ENCODE measurements around the gene BTBD16. TPM values are rescaled to one million over a fixed set of nuclear protein-coding genes. Genes with fewer than 3 reads are reported as not detected.
A peak's percentile ranks its signal among the peaks of the same experiment; 100 is the strongest.

Gene BTBD16
- total and polyA plus RNA-seq, 2 of the 4 experiments (the other 2 are of a cell fraction), result not detected

- no peak overlapping the region for H3K27ac ChIP-seq (ENCODE audit: insufficient read depth, low read length)
- ATAC-seq (ENCODE audit: low read depth) (peak; percentile 38), DNase-seq (peak; percentile 45)
- no peak overlapping the region for H2BK5ac ChIP-seq (ENCODE audit: low read depth, low read length, poor library complexity, severe bottlenecking)
- H4K8ac ChIP-seq (ENCODE audit: low read depth in 2 of 2, low read length in 2 of 2), result no peak overlapping the region
- H3K4ac ChIP-seq (ENCODE audit: low read depth, low read length), result no peak overlapping the region
- H3K4me1 ChIP-seq (ENCODE audit: control insufficient read depth, insufficient read depth, low read length), result peaks cover 12% of the 10 kb centered on the region
- ChIA-PET POLR2A (ENCODE audit: unreplicated experiment) (interaction anchor here (0.6 kb wide), 1 partner anchor 170 kb away, joined by 4 read pairs; no protein-coding TSS in a partner anchor), CTCF (interaction anchor here (0.6 kb wide), 1 partner anchor 60 kb away, joined by 3 read pairs; no protein-coding TSS in a partner anchor)
- no peak overlapping the region for H2AFZ ChIP-seq (replicated peaks; ENCODE audit: low read length, poor library complexity)
- no peak overlapping the region for H3K14ac ChIP-seq (replicated peaks; ENCODE audit: low read depth, low read length)
- TF ChIP-seq FOS (IDR thresholded peaks at IDR 0.05; ENCODE audit: low read depth, low read length) (0 out of 2 replicates have a peak, but pooled peaks have one; percentile 8), CEBPB (IDR thresholded peaks at IDR 0.05; ENCODE audit: low read depth, low read length) (no peak)
- BruUV-seq (replicated peaks), result no TSS peak
- WGBS, 2 experiments (ENCODE audit: extremely low coverage in 2 of 2, insufficient read length in 1 of 2), result 37% methylated on average over 4 of the region's 9 CpGs; no CpG with 5 or more reads in 1 of the 2 experiments
- H3K9me1 ChIP-seq (ENCODE audit: insufficient read depth, low read length), result peaks cover 7% of the 10 kb centered on the region; the same call in 1 of the 2 replicates
- H4K5ac ChIP-seq (ENCODE audit: low read depth, low read length), result no peak overlapping the region
- H3K4me3 ChIP-seq (ENCODE audit: insufficient read depth, low read depth, low read length), result no peak overlapping the region
- no peak overlapping the region for H3K9ac ChIP-seq (ENCODE audit: low read depth, low read length)
- no peak overlapping the region for H3K18ac ChIP-seq (ENCODE audit: low read depth, low read length)
- H2BK15ac ChIP-seq (ENCODE audit: low read depth, low read length), result no peak overlapping the region
- no peak overlapping the region for H3K56ac ChIP-seq (ENCODE audit: extremely low read depth, insufficient read depth, low read length)
- intact Hi-C loops (cut with micrococcal nuclease) (no loop called here), dilution Hi-C loops (cut with HindIII; ENCODE audit: low sequenced_read_pairs, unreplicated experiment) (no loop called here), in situ Hi-C loops (cut with MboI; ENCODE audit: low sequenced_read_pairs) (no loop called here)
- H4K91ac ChIP-seq (ENCODE audit: insufficient read depth, low read depth, low read length), result no peak overlapping the region
- H3K36me3 ChIP-seq (ENCODE audit: control insufficient read depth, insufficient read depth, low read length), result no peaks in the 10 kb centered on the region
- H3K4me2 ChIP-seq (ENCODE audit: low read depth, low read length), result peak overlapping the region; percentile 67; the same call in 1 of the 2 replicates
- H2BK120ac ChIP-seq (ENCODE audit: low read depth, low read length), result no peak overlapping the region
- no peak overlapping the region for H3K23ac ChIP-seq (ENCODE audit: low read depth, low read length)
- no peak overlapping the region for H2BK20ac ChIP-seq (ENCODE audit: low read depth, low read length)
- no peaks in the 10 kb centered on the region for H3K27me3 ChIP-seq (ENCODE audit: control insufficient read depth, insufficient read depth, low read length)
- no peaks in the 10 kb centered on the region for H3K79me1 ChIP-seq (ENCODE audit: low read depth in 1 of 2, low read length in 2 of 2)
- H2AK5ac ChIP-seq (ENCODE audit: low read depth, low read length), result no peak overlapping the region
- H2AK9ac ChIP-seq (replicated peaks; ENCODE audit: low read depth, low read length, poor library complexity), result no peak overlapping the region
- no peaks in the 10 kb centered on the region for H4K20me1 ChIP-seq (ENCODE audit: insufficient read depth, low read length)
- H3K9me3 ChIP-seq (ENCODE audit: control insufficient read depth, insufficient read depth, low read length), result no peaks in the 10 kb centered on the region
Observed at GRCh38 chr10:122282253-122282671, 11.2 kb downstream of the BTBD16 start.

Measured in IMR-90 (cell line).